HG02623 (cell line): Measurements from ENCODE around the gene IFNL1.
"Not testable (repeated sequence)": the region's sequence is repeated elsewhere in the genome, so short reads cannot be mapped to it uniquely, and the experiment has no call there.

Experiments used
- ATAC-seq: cut with Tn5 transposase; IDR thresholded peaks from one replicate; pipeline ENCODE4 v1.9.1; 2021; ENCODE audit warnings: moderate library complexity; ENCODE audit not compliant: unreplicated experiment

IFNL1 gene

GRCh38 chr19:39307822-39308530 is 11.8 kb downstream of the IFNL1 start:
- ATAC-seq, result no peak

DNA sequence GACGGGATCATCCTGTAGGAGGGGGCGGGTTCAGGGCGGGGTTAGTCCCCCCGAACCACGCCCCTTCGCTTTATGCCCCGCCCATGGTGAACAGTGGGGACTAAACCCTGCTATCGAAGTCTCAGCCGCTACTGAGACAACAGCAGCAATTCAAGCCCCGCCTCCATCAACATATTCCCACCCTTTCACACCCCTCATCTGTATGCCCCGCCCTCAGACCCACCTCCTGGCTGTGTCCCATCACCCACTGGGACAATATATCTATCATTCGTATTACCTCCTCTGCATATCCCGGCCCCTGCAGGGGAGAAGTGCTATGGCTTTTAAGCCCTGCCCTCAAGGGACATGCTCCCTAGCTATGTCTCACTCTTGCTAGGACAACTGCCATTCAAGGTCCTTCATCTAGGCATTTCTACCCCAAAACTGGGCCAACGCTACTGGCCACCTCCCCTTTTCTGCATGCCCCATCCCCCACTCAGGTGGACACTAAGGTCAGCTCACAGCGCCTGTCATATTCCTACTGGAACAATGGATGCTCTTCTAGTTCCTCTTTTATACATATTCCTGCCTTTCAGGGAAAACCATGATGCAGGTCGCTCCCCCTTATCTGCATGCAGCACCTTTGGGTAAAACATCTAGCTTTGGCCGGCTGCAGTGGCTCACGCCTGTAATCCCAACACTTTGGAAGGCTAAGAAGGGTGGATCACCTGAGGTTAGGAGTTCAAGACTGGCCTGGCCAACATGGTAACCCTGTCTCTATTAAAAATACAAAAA is 12.5 kb downstream of the IFNL1 start:
- no peak for ATAC-seq

- ATAC-seq, result not testable (repeated sequence)
Observed at GRCh38 chr19:39309305-39309670, 13.1 kb downstream of the IFNL1 start.

DNA sequence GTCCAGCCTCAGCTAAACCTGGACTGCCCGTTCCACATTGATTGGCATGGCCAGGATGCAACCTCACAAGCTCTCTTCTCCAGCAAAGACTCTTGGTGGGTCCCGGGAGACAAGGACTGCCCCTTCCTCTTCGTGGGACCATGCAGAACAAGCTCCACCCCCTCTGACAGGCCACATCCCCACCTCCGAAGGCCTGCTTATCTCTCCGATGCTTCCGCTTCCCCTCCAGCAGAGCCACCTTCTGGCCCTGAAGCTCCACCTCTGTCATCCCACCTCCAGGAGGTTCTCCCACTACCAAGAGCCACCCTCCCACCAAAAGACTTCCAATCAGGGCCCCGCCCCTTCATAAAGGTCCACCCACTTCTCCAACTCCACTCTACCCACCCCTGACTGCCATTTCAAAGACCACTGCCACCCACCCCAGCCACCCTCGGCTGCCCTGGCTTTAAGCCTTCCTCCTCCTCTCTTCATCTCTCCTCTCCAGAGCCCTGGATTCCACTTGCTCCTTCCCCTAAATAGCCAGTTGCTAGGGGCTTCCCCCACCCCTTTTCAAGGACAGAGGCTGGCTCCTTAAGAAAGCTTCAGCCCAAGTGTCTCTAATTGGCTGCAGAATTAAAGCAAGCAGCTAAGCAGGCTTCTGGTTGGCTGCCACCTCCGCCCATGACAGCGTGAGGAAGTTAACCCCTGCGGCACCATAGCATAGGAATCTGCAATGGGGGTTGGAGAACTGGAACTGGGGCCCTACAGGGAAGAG is 14.5 kb downstream of the IFNL1 start:
- no peak for ATAC-seq

DNA sequence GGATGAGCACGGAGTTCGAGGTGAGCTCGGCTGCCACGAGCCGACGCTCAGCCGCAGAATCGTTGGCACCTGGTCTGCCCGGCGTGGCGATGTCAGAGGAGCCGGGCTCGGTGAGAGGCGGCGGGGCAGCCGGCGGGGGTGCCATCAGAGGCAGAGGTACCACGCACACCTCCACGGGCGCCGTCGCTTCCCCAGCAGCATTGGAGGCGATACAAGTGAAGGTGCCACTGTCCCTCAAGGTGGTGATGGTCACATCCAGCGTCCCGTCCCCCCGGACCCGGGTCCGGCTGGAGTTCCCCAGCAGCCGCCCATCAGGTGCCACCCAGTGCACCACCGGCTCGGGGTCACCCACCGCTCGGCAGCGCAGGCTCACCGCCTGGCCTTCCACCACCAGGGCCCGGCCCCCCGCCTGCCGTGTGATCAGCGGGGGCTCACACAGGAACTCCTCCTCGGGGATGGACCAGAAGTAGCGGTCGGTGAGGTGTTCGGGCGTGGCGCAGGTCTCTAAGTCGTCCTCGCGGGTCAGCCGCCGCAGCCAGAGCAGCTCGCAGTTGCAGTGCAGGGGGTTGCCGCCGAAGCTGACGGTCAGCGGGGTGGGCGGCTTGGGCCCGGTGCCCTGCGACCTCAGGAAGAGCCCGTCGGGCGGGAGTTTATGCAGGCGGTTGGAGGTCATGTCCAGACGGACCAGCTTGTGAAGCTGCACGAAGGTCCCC is 18.0 kb downstream of the IFNL1 start:
- ATAC-seq, result no peak

- ATAC-seq, result no peak
Observed at GRCh38 chr19:39315933-39316332, 19.7 kb downstream of the IFNL1 start.

GRCh38 chr19:39316627-39317321 is 20.6 kb downstream of the IFNL1 start:
- no peak for ATAC-seq

DNA sequence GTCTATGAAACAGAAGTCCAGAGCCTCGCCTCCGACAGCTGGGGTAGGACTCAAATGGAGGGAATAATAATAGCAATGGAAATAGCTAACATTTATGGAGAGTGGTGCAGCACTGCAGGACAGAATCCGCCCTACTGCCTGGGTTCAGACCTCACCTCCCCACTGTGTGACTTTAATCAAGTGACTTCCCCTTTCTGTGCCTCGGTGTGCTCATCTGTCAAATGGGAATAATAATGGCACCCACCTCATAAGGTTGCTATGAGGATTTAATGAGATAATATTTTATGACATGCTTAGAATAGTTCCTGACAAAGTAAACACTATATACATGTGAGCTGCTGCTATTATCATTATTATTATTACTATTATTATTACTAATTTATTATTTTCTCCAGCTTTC is 21.3 kb downstream of the IFNL1 start:
- ATAC-seq, result no peak

DNA sequence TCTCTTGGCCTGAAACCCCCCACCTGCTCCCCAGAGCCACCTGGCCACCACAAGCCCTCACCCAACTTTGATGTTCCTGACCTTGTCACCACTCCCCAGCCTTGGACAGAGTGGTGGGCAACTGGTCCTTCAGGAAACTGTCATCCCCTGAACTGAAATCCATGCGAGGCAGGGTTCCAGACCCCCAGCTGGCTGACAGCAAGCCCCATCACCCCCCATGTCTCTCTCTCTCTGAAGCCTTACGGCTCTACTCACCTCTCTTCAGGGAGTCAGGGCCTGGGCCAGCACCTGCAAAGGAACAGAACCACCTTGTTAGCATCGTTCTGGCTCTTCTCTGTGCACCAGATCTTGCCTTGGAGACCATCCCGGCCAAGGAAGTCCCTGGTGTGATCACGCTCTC is 21.9 kb downstream of the IFNL1 start:
- no peak for ATAC-seq

DNA sequence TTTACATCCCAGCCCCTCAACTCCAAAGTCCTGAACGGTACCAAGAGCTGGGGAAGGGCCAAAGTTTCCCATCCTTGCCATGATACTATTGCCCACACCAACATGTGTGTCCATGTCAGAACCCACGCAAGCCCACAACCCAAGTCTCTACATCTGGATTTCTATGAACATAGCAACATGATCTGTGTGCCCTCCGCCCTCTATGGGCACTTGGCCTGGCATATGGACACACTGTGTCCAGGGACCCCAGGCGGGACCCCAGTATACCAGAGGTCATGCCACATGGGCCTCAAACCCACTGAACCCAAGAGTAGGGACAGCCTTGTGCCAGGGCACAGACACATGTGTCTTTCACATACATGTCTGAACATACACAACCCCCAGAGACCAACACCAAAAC is 22.5 kb downstream of the IFNL1 start:
- ATAC-seq, result no peak

DNA sequence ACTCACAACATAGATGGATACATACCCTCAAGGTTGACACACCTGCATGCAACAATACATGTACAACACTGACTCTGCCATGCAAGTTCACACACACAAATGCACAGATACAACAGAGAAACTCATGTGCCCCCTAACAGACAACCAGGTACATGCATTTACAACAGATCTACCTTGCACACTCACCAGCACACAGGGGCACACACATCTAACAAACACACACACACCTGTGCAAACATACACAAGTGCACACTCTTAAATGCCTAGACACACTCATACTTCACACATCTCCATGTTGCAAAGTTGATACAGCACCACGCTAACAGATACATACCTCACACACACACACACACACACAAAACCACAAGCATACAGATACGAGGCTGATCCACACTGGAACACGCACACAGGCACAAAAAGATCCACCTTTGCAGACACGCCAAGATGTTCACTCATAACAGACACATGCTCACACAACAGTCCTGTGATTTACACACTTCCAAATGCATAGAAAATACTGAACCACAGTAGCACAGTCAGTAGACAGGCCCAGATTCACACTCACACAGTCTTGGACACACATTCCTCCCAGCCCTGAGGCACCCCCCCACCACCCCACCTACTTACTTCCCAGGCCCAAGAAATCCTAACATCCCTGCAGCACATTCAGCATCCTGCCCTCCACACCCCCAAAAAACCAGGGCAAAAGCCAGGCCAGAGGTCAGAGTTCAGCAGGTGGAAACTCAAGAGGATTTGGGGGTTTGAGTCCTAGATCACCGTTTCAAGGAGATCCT is 23.1 kb downstream of the IFNL1 start:
- no peak for ATAC-seq

DNA sequence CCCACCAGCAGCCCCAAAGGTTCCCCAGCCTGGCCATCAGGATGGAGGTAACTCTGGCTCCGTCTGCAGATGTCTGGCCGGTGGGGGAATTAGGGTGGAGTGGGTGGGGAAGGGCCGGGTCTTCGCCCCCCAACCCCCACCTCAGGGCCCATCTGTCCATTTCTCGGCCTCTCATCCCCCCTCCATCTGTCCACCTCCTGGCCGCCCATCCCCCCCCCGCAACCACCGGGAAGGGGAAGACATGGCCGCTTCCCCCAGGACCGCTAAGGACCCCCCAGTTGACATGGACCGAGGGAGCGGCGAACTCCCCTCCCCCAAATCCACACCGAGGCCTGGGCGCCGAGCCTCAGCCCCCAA is 23.7 kb downstream of the IFNL1 start:
- no peak for ATAC-seq

DNA sequence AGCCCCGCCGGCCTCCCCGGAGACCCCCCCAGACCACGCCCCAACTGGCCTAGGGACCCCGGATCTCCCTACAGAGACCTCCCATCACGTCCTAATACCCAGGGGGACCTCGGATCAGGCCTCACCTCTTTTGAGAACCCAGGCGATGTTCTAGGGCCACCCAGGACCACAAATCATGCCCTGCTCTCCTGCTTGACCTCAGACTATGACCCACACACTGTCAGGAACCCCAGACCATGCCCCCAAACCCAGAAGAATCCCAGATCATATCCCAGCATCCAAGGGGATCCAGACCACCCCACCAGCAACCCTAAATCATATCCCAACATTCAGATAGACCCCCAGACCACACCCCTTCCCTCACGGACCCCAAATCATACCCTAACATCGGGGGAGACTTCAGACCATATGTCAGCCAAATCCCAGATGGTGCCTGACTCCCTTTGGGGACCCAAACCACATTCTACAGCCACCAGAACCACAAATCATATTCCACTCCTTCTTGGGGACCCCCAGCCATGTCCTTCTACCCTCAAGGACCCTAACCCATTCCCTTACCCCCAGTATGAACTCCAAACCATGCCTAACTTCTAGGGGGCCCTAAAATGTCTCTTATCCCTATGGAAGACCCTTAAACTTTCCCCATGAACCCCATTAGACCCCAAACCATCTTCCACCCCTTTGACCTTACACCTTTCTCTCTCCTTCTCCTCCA is 25.1 kb downstream of the IFNL1 start:
- no peak for ATAC-seq

DNA sequence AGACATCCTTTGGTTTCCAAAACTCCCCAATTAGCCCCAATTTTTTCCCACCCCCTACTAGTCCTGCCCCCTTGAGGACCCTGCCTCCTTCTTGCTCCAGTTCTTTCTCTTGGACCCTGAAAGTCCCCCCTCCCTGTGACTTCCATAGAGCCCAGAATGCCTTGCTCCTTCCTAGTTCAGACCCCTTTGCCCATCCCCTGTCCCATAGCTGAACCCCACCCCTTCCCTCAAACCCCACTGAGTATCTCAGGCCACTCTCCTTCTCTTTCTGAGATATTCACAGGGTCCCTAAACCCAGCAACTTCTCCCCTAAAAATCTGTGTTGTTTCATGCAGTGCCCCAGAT is 25.6 kb downstream of the IFNL1 start:
- no peak for ATAC-seq

GRCh38 chr19:39324242-39324842 is 28.1 kb downstream of the IFNL1 start:
- no peak for ATAC-seq

DNA sequence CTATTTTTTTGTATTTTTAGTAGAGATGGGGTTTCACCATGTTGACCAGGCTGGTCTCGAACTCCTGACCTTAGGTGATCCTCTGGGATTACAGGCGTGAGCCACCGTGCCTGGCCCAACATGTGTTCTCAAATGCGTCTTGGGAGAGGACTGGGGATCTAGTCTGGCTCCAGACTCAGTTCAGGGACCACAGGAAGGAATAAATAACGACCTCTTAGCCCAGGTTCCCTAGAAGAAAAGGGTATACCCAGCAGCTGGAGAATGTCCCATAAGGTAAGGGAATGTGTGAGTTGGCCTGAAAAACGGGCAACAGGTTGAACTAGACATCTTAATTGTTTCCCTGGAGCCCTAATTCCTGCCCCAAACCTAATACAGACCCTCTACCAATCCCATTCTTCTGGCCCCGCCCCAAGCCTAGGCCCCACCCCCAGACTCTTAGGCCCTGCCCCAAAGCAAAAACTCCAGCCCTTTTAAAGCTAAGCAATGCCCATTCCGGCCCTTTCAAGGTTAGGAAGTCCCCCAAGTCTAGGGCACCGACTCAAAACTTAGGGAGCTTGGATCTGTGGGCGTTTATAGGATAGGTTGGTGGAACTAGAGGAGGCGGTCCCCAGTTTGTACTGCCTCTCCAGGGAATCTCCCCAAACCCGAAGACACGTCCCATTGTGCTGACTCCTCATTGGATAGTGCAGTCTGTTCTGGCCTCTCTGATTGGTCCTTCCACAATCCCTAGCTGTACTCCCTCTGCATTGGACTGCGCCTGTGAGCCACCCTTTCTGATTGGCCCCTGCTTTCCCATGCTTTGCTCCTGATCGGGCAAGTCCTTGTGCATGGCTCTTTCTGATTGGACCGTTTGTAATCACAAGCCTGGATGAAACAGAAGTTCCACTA is 29.8 kb downstream of the IFNL1 start:
- ATAC-seq, result no peak

DNA sequence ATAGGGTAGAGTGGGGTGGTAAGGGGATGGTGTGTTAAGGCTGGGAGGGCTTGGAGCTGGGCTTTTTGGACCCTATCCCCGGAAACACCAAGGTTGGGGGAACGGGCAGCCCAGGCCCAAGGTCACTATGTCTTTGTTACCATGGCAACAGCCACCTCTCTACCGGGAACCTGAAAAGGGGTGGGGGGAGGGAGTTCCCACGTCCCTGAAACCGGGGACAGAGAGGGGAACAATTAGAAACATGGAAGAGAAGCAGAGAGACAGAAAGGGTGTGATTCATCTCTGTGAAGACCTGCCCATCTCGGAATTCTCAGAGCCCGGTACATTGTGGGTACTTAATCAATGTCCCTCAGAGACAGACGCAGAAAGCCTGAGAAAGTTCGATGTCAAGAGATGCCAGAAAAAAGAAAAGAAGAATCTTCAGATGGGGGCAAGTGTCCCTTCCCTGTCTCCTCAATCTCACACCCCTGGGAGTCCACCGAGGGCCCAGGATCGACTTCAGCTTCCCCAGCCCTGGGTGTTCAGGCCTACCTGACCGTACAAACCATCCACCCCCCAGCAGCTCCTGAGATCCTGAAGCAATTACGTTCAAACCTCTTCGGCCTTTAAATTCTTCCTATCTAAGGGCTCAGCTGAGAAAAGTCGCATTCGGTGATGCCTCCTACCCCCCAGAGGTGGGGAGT is 31.3 kb downstream of the IFNL1 start:
- ATAC-seq, result no peak
